C1 segment of cervical spinal cord (tissue), 14 donors: Measurements from ENCODE around the gene ATP11B.
A peak's percentile ranks its signal among the peaks of the same experiment; 100 is the strongest.
"Not testable (repeated sequence)": the region's sequence is repeated elsewhere in the genome, so short reads cannot be mapped to it uniquely, and the experiment has no call there.

Source experiments
- DNase-seq, 14 donors: peaks; one replicate each; lab custom pipeline; 2025; lab: John Stamatoyannopoulos, UW

Gene ATP11B

GRCh38 chr3:182794455-182795388 is 1.4 kb downstream of the ATP11B start:
- peak in 1 of 14 donors; percentile 25 for DNase-seq

GRCh38 chr3:182795389-182795782 is 2.1 kb downstream of the ATP11B start:
- no peak for DNase-seq

GRCh38 chr3:182796310-182796709 is 3.0 kb downstream of the ATP11B start:
- no peak for DNase-seq

GRCh38 chr3:182797876-182798275 is 4.6 kb downstream of the ATP11B start:
- no peak for DNase-seq

GRCh38 chr3:182799143-182799542 is 5.8 kb downstream of the ATP11B start:
- DNase-seq: not testable (repeated sequence)

- no peak for DNase-seq
Measured at GRCh38 chr3:182800508-182800907, 7.2 kb downstream of the ATP11B start.

GRCh38 chr3:182802413-182803390 is 9.4 kb downstream of the ATP11B start:
- no peak for DNase-seq

- no peak for DNase-seq
Measured at GRCh38 chr3:182803596-182803995, 10.3 kb downstream of the ATP11B start.

- DNase-seq: no peak
Measured at GRCh38 chr3:182807061-182807460, 13.8 kb downstream of the ATP11B start.

- no peak for DNase-seq
Measured at GRCh38 chr3:182808041-182808770, 14.9 kb downstream of the ATP11B start.

GRCh38 chr3:182809531-182809930 is 16.2 kb downstream of the ATP11B start:
- no peak for DNase-seq

- no peak for DNase-seq
Measured at GRCh38 chr3:182810574-182811268, 17.4 kb downstream of the ATP11B start.

- no peak for DNase-seq
Measured at GRCh38 chr3:182811269-182811596, 17.9 kb downstream of the ATP11B start.

GRCh38 chr3:182812123-182812522 is 18.8 kb downstream of the ATP11B start:
- no peak for DNase-seq

- no peak for DNase-seq
Measured at GRCh38 chr3:182814419-182815062, 21.2 kb downstream of the ATP11B start.

GRCh38 chr3:182816181-182816580 is 22.9 kb downstream of the ATP11B start:
- DNase-seq: no peak

GRCh38 chr3:182818296-182818978 is 25.1 kb downstream of the ATP11B start:
- no peak for DNase-seq

- DNase-seq: no peak
Measured at GRCh38 chr3:182821221-182821981, 28.1 kb downstream of the ATP11B start.

- DNase-seq: not testable (repeated sequence)
Measured at GRCh38 chr3:182822260-182822659, 29.0 kb downstream of the ATP11B start.
